ENCODE results near the gene KRTAP5-11.

DNA sequence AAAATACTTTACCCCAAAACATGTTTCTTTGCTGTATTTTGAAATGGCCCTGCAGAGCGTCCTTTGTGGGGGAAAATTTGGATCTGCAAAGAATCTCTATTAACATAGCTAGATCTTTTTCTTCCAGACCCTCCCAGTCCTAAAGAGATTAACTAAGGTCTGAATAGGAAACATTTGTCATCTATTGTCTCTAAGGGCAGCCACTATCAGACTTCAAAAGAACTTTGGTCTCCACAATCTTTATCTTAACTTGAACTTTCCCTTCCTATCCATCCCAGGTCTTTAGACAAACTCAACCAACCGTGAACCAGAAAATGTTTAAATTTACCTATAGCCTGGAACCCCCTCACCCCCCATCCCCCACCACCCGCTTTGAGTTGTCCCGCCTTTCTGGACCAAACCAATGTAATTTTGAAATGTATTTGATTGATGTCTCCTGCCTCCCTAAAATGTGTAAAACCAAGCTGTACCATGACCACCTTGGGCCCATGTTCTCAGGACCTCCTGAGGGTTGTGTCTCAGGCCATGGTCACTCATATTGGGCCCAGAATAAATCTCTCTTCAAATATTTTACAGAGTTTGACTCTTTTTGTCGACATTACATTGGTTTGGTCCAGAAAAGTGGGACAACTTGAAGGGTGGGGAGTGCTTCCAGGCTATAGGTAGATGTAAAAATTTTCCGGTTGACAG, 38.0 kb downstream of the KRTAP5-11 start:
- TF ChIP-seq, protein P1, sequence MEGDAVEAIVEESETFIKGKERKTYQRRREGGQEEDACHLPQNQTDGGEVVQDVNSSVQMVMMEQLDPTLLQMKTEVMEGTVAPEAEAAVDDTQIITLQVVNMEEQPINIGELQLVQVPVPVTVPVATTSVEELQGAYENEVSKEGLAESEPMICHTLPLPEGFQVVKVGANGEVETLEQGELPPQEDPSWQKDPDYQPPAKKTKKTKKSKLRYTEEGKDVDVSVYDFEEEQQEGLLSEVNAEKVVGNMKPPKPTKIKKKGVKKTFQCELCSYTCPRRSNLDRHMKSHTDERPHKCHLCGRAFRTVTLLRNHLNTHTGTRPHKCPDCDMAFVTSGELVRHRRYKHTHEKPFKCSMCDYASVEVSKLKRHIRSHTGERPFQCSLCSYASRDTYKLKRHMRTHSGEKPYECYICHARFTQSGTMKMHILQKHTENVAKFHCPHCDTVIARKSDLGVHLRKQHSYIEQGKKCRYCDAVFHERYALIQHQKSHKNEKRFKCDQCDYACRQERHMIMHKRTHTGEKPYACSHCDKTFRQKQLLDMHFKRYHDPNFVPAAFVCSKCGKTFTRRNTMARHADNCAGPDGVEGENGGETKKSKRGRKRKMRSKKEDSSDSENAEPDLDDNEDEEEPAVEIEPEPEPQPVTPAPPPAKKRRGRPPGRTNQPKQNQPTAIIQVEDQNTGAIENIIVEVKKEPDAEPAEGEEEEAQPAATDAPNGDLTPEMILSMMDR (IDR thresholded peaks at IDR 0.05; ENCODE audit: low read length): no peak
- TF ChIP-seq EZH2 (IDR thresholded peaks at IDR 0.05; ENCODE audit: borderline replicate concordance, low read length): no peak
